ENCODE data around the gene DAZAP1. TPM values are rescaled to one million over a fixed set of nuclear protein-coding genes. Genes with fewer than 3 reads are reported as not detected.

Gene DAZAP1
- total RNA-seq, 1 donor from 2014 or later = 107 TPM

DNA sequence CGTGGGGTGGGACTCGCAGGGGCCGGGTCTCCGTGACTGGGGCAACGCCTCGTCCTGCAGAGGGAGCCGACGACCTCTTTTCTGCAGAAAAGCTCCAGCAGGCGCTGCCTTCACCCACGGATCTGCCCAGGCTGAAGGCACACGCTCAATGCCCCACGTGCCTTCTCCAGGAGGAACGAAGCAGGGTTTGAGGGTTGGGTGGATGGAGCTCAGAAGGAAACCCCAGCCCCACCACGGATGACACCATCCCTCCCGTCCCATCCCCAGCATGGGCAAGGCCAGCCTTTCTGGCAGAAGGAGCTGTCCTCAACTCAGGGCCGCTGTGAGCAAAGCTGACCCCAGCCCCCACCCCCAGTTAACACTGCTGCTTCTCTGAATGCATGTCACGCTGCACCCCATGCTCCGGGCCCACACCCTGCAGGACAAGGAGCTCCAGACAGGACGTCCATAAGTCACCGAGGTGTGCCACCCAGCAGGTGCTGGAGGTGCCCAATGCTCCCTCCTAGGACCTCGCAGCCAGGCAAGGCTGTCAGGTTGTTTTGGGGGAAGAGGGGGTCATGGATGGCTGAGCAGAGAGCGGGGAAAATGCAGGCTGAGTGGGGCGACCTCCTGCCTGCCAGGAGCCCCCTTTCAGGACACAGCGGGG lies 64.3 kb downstream of the DAZAP1 start:
- Histone ChIP-seq H3K79me2 (ENCODE audit: low read depth) (peaks cover 6% of the 10 kb centered on the region), H3K27me3 (peaks cover 76% of the 10 kb centered on the region), H3K9ac (no peak overlapping the region), H2AFZ (replicated peaks) (no peak overlapping the region), H3K4me2 (peak overlapping the region; percentile 76), H3K4me3 (peak overlapping the region; percentile 45), H3K9me3 (ENCODE audit: low read depth) (no peaks in the 10 kb centered on the region), H3F3A (ENCODE audit: low read depth) (peaks cover 45% of the 10 kb centered on the region), H3K27ac (no peak overlapping the region), H3K4me1 (peaks cover 42% of the 10 kb centered on the region), H3K36me3 (no peaks in the 10 kb centered on the region), H4K20me1 (ENCODE audit: low read depth) (peaks cover 95% of the 10 kb centered on the region)
- peak overlapping the region; percentile 48 for H3K4me3 Mint-ChIP-seq
- no peak overlapping the region for H3K27ac Mint-ChIP-seq
- H3K4me1 Mint-ChIP-seq = peaks cover 4% of the 10 kb centered on the region
- peak; percentile 49 for DNase-seq (ENCODE audit: low spot score)
- TF ChIP-seq, protein P1, sequence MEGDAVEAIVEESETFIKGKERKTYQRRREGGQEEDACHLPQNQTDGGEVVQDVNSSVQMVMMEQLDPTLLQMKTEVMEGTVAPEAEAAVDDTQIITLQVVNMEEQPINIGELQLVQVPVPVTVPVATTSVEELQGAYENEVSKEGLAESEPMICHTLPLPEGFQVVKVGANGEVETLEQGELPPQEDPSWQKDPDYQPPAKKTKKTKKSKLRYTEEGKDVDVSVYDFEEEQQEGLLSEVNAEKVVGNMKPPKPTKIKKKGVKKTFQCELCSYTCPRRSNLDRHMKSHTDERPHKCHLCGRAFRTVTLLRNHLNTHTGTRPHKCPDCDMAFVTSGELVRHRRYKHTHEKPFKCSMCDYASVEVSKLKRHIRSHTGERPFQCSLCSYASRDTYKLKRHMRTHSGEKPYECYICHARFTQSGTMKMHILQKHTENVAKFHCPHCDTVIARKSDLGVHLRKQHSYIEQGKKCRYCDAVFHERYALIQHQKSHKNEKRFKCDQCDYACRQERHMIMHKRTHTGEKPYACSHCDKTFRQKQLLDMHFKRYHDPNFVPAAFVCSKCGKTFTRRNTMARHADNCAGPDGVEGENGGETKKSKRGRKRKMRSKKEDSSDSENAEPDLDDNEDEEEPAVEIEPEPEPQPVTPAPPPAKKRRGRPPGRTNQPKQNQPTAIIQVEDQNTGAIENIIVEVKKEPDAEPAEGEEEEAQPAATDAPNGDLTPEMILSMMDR (IDR thresholded peaks at IDR 0.05) = peak; percentile 41
- TF ChIP-seq EZH2phosphoT487 (IDR thresholded peaks at IDR 0.05) (no peak), EZH2 (IDR thresholded peaks at IDR 0.05) (no peak)
- H3K36me3 Mint-ChIP-seq = peaks cover 2% of the 10 kb centered on the region
- peaks cover 24% of the 10 kb centered on the region for H3K27me3 Mint-ChIP-seq (ENCODE audit: insufficient read depth, low read depth)
- no peaks in the 10 kb centered on the region for H3K9me3 Mint-ChIP-seq

DNA sequence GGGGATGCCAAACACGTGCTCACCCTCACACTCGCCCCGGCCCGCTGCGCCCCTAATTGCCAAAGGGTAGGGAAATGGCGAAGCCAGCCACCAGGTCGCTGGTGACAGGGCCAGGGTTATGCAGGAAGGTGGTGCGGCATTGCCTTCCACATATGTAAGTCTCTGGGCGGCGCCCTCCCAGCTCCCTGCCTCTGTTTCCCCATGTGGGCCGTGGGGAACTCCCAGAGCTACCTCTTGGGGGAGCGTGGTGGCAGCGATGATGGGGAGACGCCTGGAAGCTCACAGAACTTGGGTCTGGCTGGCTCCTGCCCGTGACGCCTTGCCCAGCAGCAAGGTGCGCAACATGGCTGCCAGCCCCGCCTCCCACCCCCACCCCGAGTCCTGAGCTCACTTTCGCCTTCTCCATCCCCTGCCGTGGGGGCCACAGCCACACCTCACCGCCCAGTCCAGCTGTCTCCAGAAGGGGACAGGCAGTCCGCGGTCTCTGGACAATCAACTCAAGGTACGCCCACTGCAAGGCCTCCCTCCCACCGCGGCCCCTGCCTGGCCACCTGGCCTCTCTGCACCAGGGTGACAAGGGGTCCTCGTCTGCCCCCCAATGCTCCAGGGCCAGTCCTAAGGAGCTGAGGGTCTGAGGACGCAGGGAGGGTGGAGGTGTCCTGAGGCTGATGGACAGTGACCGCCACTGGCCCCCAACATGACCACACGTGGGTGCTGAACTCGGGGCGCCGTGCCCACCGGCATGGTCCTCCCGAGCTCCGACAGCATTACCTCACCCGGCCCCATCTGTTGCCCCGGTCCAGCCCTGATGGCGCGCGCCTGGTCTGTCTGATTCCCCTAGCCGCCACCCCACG lies 65.1 kb downstream of the DAZAP1 start:
- no peaks in the 10 kb centered on the region for H3K9me3 ChIP-seq (ENCODE audit: low read depth)
- peaks cover 22% of the 10 kb centered on the region for H3K27me3 Mint-ChIP-seq (ENCODE audit: insufficient read depth, low read depth)
- H3K27ac Mint-ChIP-seq = no peak overlapping the region
- H3K4me3 ChIP-seq = no peak overlapping the region
- H3K4me1 ChIP-seq = peaks cover 34% of the 10 kb centered on the region
- no peak overlapping the region for H3K27ac ChIP-seq
- peaks cover 6% of the 10 kb centered on the region for H3K4me1 Mint-ChIP-seq
- H3K36me3 Mint-ChIP-seq = peaks cover 2% of the 10 kb centered on the region
- peaks cover 14% of the 10 kb centered on the region for H3K79me2 ChIP-seq (ENCODE audit: low read depth)
- no peak for DNase-seq (ENCODE audit: low spot score)
- H3K4me3 Mint-ChIP-seq = peak overlapping the region; percentile 48
- no peak overlapping the region for H2AFZ ChIP-seq (replicated peaks)
- H3K4me2 ChIP-seq = no peak overlapping the region
- H3K9ac ChIP-seq = no peak overlapping the region
- no peaks in the 10 kb centered on the region for H3K36me3 ChIP-seq
- H4K20me1 ChIP-seq (ENCODE audit: low read depth) = peaks cover 95% of the 10 kb centered on the region
- H3K27me3 ChIP-seq = peaks cover 68% of the 10 kb centered on the region
- no peak for TF ChIP-seq EZH2phosphoT487 (IDR thresholded peaks at IDR 0.05)
- TF ChIP-seq, protein P1 (IDR thresholded peaks at IDR 0.05) = no peak
- TF ChIP-seq EZH2 (IDR thresholded peaks at IDR 0.05) = no peak
- H3K9me3 Mint-ChIP-seq = no peaks in the 10 kb centered on the region
- H3F3A ChIP-seq (ENCODE audit: low read depth) = peaks cover 38% of the 10 kb centered on the region

DNA sequence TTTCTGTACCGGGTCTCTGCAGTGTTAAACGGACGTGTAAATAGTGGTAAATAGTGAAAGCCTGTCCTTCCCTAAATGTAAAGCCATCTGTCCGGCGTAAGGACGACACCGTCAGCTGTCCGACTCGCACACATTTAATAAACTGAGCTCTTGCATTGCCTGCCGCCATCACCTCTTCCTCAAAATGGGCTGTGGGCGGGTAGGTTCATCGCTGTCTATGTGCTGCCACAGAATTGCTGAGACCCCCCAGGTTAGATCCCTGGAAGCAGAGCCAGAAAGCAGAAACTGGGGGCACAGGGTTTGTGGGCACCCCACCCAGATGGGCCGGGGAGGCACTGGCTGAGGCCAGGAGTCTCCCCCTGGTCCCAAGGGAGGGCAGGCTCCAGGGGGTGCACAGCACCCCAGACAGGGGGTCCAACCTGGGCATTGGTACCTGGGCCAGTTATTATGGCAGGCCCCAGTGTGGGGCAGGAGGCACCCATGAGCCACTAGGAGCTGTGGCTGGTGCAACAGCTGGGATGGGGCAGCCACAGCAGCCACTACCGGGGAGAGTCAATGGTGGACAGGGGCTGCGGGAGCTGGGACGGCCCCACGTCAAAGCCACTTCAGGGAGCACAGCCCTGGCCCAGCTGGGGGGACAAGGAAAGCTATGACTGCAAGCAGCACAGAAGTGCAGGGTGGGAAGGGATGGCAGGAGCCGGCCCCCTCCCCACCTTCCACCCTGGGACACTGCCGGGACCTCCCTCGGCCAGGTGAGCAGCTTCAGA lies 65.9 kb downstream of the DAZAP1 start:
- Mint-ChIP-seq H3K4me1 (peaks cover 6% of the 10 kb centered on the region), H3K9me3 (no peaks in the 10 kb centered on the region), H3K4me3 (peak overlapping the region; percentile 46), H3K27ac (peak overlapping the region; percentile 59), H3K36me3 (peaks cover 2% of the 10 kb centered on the region), H3K27me3 (ENCODE audit: insufficient read depth, low read depth) (peaks cover 21% of the 10 kb centered on the region)
- Histone ChIP-seq H3K4me1 (peaks cover 32% of the 10 kb centered on the region), H4K20me1 (ENCODE audit: low read depth) (peaks cover 95% of the 10 kb centered on the region), H3F3A (ENCODE audit: low read depth) (peaks cover 30% of the 10 kb centered on the region), H3K36me3 (no peaks in the 10 kb centered on the region), H3K79me2 (ENCODE audit: low read depth) (peaks cover 22% of the 10 kb centered on the region), H3K27me3 (peaks cover 60% of the 10 kb centered on the region), H3K27ac (no peak overlapping the region), H3K9me3 (ENCODE audit: low read depth) (no peaks in the 10 kb centered on the region), H3K4me2 (no peak overlapping the region), H3K4me3 (no peak overlapping the region), H2AFZ (replicated peaks) (no peak overlapping the region), H3K9ac (no peak overlapping the region)
- TF ChIP-seq EZH2 (IDR thresholded peaks at IDR 0.05) (no peak), EZH2phosphoT487 (IDR thresholded peaks at IDR 0.05) (no peak)
- TF ChIP-seq, protein P1 (IDR thresholded peaks at IDR 0.05) = no peak
- DNase-seq (ENCODE audit: low spot score) = no peak
